ENCODE results near the gene CDC42BPA.
A peak's percentile ranks its signal among the peaks of the same experiment; 100 is the strongest.
"Not testable (repeated sequence)": the region's sequence is repeated elsewhere in the genome, so short reads cannot be mapped to it uniquely, and the experiment has no call there.

CDC42BPA gene

DNA sequence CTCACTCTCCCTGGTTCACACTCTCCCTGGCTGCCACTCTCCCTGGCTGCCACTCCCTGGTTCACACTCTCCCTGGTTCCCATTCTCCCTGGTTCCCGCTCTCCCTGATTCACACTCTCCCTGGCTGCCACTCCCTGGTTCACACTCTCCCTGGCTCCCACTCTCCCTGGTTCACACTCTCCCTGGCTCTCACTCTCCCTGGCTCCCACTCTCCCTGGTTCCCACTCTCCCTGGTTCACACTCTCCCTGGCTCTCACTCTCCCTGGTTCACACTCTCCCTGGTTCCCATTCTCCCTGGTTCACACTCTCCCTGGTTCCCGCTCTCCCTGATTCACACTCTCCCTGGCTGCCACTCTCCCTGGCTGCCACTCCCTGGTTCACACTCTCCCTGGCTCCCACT, 362.4 kb downstream of the CDC42BPA start:
- DNase-seq: not testable (repeated sequence)

DNA sequence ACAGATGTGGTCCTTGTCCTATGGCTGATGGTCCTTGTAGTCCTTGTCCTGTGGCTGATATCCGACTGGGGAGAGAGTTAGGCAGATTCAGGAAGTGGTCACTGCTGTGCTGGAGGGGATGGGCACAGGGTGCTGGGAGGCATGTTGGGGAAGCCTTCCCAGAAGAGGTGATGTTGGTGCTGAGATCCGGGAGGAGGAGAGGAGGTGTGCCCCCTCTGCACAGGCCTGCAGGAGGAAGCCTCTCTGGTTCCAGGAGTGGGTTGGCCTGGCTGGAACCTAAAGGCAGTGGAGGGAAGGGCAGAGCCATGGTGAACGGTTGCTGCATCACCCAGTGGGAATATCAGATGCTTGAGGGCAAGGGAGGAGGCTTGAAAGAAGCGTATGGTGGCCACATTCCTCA, 363.5 kb downstream of the CDC42BPA start:
- DNase-seq: no peak

DNA sequence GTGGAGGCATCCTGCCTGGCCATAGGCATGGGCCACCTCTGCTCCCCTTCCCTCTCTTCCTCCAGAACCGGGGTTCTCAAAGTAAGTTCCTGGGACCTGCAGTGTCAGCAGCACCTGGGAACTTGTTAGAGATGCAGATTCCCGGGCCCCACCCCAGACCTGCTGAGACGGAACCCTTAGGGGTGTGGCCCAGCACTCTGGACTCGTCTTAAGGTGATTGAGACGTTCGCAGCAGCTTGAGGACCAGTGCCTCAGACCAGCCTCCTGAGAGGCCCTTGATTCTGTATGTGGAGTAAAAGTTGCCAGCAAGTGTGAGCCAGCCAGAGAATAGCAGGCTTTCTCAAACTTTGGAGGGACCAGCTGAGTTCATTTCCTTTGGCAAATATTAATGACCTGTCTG, 364.0 kb downstream of the CDC42BPA start:
- DNase-seq: no peak

DNA sequence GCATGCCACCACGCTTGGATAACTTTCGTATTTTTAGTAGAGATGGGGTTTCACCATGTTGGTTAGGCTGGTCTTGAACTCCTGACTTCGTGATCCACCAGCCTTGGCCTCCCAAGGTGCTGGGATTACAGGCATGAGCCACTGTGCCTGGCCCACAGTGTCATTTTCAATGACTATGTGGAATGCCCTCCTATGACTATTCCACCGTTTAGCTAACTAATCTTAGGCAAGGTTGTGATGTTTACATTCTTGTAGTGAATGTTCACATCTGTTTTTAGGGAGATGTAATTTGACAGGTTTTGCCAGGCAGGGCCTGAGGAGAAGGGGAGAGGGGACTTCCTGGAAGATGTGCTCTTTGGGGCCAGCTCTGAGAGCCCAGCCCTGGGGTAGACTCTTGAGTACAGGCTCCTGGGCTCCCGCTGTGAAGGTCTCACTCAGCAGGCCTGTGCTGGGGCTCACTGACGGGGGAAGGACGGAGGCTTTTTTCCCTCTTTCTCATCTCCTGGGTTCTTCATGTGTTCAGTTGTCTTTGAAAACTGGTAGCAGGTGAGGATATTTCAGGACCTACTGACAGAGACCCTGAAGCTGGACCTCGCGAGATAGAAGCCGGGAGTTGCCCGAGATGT, 365.0 kb downstream of the CDC42BPA start:
- no peak for DNase-seq

DNA sequence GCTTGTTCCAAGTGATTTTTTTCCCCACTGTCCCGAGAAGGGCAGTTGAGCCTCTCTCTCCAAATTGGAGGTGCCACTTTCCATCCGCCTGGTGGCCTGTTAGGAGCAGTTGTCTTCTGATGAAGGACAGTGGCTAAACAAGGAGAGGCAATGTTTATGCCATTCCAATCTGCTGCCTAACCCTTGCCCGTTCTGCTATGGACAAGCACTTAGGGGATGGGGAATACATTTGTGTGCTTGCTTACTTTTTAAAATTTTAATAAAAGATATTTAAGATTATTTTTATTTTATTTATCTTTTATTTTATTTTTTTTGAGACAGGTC, 366.2 kb downstream of the CDC42BPA start:
- no peak for DNase-seq

DNA sequence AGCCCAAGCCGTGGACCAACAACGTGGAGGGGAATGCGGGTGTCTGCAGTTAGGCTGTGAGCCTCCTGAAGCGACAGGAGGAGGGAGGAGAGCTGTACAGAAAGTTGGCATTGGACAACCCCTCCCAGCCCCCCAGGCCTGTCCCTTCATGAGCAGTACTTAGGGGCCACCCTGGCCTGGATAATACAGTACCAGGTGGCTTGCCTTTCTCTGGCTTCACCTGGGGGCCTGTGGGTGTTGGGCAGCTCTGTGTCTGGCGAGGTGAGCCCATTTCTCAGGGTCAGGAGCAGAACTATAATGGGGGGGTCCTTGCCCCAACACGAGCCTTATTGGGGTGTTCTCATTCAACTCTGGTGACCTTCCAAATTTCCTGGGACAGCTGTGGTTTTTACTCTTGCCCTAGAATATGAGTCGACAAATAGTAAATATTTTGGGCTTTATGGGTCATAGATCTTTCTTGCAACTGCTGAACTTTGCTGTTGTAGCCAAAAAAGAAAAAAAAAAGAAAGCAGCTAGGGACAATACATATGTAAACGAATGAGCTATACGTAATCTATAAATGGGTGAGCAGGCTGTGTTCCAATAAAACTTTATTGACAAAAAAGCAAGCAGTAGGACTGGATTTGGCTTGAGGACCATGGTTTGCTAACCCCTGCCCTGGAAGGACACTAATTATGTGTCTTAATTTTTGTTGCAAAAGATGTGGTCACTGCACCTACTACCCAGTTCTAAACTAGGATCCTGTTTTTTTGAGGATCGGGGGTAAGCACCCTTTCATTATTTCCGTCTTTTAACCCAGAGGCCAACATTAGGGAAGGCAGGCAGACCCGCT, 366.8 kb downstream of the CDC42BPA start:
- no peak for DNase-seq

DNA sequence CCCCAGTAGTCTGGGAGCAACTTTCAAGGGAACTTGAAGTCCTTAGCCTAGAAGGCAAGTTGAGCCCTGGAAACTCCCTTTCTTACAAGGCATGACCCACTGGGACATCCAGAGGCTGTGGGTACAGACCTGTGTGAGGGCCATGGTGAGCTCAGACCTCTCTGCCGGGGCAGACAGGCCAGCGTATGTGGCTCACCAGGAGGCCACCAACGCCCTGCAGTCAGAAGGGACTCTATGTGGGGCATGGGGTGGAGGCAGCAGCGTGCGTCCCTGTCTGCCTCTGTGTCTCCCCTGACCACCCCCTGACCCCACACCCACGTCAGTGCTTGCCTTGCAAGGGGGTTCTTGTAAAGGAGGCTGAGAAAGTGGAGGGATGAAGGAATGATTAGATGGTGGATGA, 367.4 kb downstream of the CDC42BPA start:
- DNase-seq: no peak

DNA sequence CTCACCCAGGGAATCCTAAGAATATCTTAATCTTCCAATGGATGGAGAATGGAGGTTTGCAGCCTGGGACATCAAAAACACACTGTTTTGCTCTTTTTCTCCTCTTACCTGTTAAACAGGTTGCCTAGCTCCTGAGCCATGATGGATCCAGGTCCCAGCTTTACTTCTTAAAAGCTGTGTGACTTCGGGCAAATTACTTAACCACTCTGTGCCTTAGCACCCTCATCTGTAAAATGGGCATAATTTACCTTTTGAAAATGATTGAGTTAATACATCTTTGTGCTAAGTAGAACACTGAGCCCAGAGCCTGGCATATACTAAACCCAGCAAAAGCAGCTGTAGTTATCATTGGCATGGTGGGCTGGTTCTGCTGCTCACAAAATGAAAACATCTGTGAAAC, 368.0 kb downstream of the CDC42BPA start:
- DNase-seq: no peak

DNA sequence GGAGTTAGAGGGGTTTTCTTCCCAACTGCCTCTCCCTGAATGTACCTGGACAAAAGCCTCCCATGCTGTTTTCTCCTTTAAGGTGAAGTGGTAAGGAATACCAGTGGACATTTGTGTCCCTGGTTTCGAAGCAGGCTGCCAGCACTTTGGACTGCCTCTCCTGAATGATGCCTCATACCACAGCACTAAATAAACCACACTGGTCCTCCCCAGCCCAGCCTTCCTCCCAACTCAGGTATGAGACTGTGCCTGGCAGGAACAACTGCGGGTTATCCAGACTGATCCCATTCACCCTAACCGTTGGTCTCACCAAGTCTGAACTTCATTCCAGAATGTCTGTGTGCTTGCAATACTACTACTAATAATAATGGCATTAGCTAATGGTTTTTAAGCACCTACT, 368.9 kb downstream of the CDC42BPA start:
- DNase-seq: no peak

DNA sequence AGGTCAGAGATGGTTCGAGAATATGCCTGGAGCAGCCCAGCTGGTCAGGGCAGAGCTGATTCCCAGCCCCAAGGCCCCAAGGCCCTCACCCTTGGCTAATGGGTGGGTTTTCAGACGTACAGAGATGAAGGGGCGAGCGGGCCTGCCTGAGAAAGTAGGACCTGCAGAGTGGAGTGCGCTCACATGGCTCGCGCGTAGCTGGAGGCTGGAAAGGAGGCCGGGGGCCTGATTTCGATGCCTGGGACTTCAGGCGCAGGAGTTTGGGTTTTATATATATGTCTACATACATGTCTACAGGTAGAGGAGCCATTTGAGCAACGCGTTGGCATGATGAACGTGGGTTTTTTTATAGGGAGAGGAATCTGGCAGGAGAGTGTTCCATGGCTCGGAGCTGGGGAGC, 369.3 kb downstream of the CDC42BPA start:
- no peak for DNase-seq

DNA sequence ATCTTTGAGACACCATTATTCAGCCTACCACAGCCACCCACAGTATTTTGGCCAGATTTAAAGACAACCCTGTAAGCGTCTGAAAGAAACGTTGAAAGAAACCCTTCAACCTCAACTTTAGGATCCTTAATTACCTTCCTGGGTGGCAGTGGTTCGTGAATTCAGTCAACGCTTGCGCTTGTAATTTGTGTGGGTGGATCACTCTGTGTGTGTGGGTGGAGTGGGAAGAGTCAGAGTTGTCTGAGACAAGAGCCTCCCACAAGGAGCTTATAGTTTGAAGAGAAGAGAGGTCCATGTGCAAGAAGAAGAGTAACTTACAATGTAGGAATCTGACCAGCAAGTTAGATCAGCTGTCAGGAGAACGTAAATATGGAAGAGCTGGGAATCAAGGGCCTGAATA, 369.8 kb downstream of the CDC42BPA start:
- no peak for DNase-seq

DNA sequence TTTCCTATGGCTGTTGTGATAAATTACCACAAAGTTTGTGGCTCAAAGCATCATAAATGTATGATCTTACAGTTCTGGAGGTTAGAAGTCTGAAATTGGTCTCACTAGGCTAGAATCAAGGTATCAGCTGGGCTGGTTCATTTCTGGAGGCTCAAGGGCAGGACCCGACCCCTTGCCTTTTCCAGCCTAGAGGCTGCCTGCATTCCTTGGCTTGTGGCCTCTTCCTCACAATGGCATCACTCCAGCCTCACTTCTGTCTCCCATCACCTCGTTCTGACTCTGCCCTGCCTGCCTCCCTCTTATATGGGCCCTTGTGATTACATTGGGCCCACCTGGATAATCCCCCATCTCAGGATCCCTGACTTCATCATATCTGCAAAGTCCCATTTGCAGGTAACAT, 370.2 kb downstream of the CDC42BPA start:
- DNase-seq: no peak

DNA sequence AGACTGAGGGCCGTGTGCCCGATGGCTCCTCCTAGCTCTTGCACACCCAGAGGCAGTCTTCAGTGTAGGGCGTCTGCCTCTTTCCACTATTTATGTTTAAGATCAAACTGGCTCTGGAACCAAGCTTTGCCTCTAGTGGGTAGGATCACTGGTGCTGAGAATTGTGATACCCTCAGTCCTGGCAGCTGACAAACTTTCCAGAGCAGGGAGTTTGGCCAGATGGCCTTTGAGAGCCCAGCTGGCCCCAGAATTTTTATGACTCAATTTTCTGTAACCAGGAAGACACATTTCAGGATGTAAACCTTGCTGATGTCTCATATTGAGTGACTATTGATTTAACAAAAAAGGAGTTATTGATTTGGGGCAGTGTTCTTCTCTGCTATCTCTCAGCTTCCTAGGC, 371.5 kb downstream of the CDC42BPA start:
- DNase-seq: no peak

DNA sequence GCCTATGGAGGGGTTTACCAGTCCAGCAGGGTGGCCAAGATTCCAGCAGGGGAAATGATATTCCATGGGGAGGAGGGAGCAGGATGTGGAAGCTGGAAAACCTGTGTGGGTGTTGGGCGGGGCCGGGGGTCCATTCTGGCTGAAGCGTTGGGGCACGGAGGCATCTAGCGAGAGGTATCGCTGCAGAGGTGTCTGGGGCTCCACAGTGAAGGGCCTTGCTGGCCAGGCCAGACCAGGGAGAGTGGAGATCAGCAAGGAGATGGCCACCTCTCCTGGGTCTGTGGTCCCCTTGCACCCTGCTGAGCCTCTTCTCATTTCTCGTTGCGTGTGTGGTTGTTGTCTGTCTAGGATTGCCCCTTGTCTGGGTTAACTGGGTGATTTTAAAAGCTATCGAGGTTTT, 372.0 kb downstream of the CDC42BPA start:
- no peak for DNase-seq

DNA sequence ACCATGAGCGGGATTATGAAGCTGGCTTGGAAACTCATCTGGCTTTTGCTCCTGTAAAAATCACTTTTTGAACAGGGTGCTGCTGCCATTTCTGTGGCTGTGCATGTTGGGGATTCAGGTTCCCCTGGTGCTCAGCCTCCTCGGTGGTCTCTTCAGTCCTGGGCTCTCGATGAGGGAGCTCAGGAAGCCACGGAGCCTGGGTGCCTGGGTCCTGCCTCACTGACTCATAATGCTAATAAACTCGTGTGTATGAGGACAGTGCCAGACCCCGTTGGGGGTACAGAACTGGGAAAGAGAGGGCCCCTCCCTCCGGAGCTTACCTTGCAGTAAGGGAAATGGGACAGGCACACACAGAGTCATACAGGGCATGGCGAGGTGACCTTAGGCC, 372.4 kb downstream of the CDC42BPA start:
- no peak for DNase-seq

DNA sequence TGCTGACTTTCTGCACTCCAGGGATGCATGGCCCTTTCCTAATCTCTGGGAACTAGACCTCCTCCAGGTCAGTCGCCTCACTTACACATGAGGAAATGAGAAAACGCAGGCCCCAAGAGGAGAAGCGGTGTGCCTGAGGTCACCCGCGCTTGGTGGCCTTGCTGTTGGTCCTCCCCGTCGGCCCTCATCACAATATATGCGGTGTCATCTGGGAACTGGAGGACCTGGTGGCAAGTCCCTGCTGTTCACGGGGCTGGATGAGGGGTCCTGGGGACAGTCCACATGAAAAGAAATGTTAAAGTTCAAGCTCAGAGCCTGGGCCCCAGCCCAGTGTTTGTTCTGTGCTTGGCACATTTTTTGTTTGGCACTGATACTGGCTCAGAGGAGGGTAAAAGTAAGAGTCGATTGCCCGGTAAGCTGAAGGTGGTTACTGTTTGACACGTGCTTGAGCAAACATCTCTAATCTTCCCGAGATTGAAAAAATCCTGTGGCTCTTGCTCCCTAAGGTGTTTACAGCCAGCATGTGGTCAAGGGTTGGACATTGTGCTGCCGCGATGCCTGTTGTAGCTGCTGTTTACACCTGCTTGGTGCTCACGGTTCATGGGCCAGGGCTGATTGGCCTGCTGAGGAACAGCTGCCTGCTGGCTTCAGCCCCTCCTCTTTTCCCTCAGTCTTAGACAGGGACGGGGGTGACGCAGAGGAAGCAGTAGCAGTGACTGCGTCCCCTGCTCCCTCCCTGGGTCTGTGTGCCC, 373.0 kb downstream of the CDC42BPA start:
- no peak for DNase-seq

DNA sequence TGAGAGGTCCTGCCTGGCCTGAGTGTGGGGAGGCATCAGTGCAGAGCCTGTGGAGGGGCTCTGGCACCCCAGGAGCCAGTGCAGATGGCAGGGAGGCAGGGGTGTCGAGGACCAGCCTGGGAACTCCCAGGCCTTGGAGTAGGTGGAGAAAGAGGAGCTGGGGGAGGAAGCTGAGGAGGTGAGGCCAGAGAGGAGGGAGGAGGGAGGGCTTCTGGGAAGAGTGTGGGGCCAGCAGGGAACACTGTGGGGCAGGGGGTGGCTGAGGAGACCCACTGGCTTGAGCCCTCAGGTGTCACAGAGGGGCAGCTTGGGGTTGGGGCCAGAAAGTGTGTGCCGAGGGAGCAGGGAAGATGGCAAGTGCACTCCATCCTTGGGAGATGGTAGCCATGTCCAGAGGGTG, 374.4 kb downstream of the CDC42BPA start:
- DNase-seq: no peak

DNA sequence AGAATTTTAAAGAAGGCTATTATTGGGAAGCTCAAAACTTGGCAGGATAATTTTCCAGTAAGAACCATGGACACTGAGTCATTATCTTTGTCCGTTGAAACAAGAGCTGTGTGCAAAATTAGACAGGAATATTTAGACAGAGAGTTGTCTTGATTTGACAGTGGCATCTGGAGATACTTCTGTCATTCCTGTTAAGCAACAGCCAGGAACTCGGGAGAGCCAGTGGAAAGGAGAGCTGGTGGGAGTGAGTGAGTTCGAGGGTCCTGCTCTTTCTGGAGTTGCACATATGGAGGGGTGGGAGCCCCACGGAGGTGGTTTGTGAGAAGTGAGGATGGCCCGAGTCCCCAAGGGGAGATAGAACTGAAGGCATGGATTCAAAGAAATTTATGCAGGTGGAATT, 375.1 kb downstream of the CDC42BPA start:
- no peak for DNase-seq

DNA sequence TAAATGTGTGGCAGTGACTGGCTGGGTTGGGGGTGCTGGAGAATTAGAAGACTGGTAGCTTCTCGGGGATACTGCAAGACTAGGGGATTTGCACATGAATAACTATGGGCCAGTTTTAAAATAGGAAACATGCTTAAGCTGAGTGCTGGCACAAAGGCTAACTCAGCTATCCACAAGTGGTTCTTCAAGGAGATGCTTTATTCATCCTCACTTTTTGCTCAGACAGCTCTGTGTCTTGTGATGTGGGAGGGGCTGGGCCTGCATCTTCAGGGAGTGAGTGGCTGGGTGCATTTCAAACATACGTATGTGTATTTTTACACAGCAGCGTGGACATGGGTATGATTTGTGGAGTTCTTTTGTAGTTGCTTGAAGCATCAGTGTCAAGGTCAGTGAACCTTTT, 375.9 kb downstream of the CDC42BPA start:
- no peak for DNase-seq

DNA sequence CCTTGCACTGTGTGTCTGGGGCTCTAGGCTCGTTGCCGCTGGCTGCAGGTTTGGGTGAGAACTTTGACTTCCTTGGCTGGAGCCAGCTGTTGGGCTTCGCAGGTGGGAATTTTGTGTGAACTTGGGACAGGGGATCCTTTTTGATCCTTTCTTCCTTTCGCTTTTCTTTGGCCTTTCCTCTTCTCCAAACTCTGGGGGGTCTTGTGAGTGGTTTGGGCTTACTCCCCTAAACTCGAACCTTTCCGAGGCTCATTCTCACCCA, 377.6 kb downstream of the CDC42BPA start:
- DNase-seq: no peak

DNA sequence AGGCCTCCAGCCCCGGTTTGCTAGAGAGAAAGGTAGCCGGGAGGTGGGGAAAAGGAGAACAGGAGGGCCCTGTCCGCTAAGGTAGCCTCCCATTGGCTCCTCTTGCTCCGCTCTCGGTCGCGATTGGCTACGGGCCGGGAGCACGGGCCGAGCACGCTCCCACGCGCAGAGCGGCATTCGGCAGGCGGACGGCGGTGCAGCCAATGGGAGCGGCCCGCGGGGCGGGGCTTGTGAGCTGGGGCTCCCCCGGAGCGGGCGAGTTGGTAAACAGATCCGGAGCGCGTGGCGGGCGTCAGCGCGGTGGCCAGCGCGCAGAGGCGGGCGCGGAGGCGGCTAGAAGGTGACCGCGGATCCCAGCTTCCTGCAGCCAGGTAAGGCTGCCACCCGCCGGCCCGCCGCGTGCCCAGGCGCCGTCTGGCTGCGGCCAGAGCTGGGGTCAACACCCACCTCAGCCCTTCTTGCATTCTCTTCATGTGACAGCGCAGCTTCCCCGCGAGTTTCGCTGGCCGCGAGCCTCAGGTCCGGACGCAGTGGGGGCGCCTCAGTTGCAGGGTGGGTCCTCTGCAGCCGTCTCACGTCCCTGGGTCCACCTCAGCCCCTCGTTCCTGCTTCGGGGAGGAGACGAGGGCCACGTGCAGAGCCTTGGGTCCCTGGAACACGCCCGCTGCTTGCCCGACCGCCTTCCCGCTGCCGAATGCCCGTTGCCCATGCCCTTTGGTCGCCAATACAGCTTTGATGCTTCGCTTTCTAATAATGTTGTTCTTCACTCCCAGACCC, 378.1 kb downstream of the CDC42BPA start, which contains the start of gene COQ8A:
Gene COQ8A, plus strand, starts transcription at position 266 of the 777 bp plus-strand sequence. CDS start 21,092 bp downstream, outside the sequence.
- peak; percentile 100 for DNase-seq
